ENCODE measurements around the gene CISH.

Gene CISH

GRCh38 chr3:50568947-50569749 is 42.4 kb downstream of the CISH start, which contains the start of gene HEMK1:
HEMK1 (plus strand) TSS chr3:50569522; CDS start chr3:50571105, 1,583 bp downstream.
- peak; percentile 87 for DNase-seq

- peak; percentile 64 for DNase-seq
Measured at GRCh38 chr3:50567386-50568167, 44.0 kb downstream of the CISH start, which contains the start of gene C3orf18. C3orf18 (minus strand) TSS chr3:50567747; CDS start chr3:50565699, 2,048 bp downstream.

GRCh38 chr3:50567011-50567385 is 44.6 kb downstream of the CISH start:
- no peak for DNase-seq

- no peak for DNase-seq
Measured at GRCh38 chr3:50564321-50564720, 47.3 kb downstream of the CISH start.

- no peak for DNase-seq
Measured at GRCh38 chr3:50563867-50564266, 47.7 kb downstream of the CISH start.

- no peak for DNase-seq
Measured at GRCh38 chr3:50562861-50563260, 48.7 kb downstream of the CISH start.

- DNase-seq, result no peak
Measured at GRCh38 chr3:50559702-50560101, 51.9 kb downstream of the CISH start.

- DNase-seq, result no peak
Measured at GRCh38 chr3:50557915-50558314, 53.7 kb downstream of the CISH start.

GRCh38 chr3:50557106-50557505 is 54.5 kb downstream of the CISH start:
- DNase-seq, result no peak
